GM12864 (cell line): ENCODE results near the gene ATP5ME.

Experiments used
- DNase-seq: peaks from one replicate; pipeline ENCODE4 v3.0.0-alpha.2; 2011; ENCODE audit warnings: low read depth
- H3K4me3 ChIP-seq: 2 replicates; pipeline ENCODE4 v1.5.1; 2011; ENCODE audit warnings: mild to moderate bottlenecking, low read depth, low read length, control low read depth
- TF ChIP-seq, protein P1 (sequence below): IDR thresholded peaks from 2 replicates; pipeline ENCODE4 v1.5.1; 2011; ENCODE audit warnings: low read depth, mild to moderate bottlenecking, moderate library complexity, low read length, control low read depth, inconsistent platforms; ENCODE audit errors: missing control alignments

The ATP5ME gene

DNA sequence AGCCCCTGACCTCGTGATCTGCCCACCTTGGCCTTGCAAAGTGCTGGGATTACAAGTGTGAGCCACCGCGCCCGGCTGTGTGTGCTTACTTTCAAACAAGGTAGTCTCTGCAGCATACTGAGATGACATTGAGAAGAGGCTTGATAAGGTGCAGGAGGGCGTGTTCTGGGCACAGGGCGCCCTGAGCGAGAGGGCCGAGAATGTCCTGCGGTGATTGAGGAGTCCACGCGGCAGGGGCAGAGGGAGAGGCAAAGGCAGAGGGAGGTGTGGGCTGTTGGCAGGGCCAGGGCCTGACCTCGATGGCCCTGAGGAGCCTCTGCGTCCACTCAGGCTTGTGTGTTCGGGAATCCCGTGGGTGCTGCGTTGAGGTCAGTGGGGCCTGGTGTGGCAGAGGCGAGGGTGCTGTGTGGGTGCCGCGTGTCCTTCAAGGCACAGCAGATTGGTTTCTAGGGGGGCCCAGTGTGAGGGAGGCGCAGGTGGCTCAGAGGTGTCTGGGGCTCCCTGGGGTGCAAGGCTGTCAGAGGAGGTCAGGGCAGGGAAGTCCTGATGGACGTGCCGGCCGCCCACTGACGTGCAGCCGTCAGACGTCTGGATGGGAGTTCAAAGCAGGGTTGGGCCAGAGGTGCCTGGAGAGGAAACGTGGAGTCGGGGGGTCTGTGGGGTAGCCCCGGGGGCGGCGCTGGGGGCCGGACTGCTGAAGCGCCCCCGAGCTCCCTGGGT is 43.7 kb upstream of the ATP5ME start:
- no peak for DNase-seq
- TF ChIP-seq, protein P1, sequence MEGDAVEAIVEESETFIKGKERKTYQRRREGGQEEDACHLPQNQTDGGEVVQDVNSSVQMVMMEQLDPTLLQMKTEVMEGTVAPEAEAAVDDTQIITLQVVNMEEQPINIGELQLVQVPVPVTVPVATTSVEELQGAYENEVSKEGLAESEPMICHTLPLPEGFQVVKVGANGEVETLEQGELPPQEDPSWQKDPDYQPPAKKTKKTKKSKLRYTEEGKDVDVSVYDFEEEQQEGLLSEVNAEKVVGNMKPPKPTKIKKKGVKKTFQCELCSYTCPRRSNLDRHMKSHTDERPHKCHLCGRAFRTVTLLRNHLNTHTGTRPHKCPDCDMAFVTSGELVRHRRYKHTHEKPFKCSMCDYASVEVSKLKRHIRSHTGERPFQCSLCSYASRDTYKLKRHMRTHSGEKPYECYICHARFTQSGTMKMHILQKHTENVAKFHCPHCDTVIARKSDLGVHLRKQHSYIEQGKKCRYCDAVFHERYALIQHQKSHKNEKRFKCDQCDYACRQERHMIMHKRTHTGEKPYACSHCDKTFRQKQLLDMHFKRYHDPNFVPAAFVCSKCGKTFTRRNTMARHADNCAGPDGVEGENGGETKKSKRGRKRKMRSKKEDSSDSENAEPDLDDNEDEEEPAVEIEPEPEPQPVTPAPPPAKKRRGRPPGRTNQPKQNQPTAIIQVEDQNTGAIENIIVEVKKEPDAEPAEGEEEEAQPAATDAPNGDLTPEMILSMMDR, result no peak
- no peak overlapping the region for H3K4me3 ChIP-seq

DNA sequence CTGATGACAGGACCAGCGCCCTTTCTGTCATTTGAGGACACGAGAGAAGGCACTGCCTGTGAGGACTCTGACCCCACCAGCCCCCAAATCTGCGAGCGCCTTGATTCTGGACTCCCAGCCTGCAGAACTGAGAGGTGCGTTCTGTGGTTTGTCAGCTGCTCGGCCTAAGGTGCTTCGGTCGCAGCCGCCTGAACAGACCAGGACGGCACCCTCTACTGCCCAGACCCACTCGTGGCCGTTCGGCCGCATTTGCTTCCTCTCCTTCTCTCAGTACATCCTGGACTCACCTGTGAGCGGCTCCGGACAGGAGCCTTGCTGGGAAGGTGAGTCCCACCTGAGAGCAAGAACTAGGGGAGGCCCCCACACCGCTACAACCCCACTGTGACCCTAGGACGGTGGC is 40.0 kb upstream of the ATP5ME start:
- TF ChIP-seq, protein P1, result no peak
- no peak overlapping the region for H3K4me3 ChIP-seq
- no peak for DNase-seq

DNA sequence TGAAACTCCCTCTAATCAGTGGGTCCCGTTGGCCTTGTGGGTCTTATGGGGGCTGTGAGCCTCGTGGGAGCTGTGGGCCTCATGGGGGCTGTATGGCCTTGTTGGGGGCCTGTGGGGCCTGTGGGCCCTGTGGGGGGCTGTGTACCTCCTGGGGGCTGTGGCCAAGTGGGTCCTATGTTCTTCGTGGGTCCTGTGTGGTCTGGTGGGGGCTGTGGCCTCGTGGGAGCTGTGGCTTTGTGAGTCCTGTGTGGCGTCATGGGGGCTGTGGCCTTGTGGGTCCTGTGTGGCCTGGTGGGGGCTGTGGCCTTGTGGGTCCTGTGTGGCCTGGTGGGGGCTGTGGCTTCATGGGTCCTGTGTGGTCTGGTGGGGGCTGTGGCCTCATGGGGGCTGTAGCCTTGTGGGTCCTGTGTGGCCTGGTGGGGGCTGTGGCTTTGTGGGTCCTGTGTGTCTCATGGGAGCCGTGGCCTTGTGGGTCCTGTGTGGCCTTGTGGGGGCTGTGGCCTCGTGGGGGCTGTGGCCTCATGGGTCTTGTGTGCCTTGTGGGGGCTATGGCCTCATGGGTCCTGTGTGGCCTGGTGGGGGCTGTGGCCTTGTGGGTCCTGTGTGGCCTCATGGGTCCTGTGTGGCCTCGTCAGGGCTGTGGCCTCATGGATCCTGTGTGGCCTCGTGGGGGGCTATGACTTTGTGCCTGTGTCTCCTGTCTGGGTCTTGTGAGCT is 39.0 kb upstream of the ATP5ME start:
- no peak for DNase-seq
- H3K4me3 ChIP-seq, result no peak overlapping the region
- TF ChIP-seq, protein P1, result no peak

DNA sequence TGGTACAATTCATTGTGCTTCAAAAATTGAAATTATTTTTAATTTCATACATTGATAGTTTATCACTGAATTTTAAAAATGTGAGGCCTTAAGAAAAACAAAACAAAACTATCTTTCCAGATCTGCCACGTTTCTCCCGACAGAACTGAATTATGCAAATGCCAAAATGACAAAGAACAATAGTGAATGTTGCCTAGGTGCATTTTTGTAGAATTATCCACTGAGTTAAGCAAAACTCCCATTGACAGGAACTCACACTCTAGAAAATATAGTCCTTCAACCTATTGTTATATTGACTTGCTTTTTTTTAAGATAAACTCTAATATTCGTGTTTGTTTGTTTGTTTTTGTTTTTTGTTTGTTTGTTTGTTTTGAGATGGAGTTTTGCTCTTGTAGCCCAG is 38.0 kb upstream of the ATP5ME start:
- TF ChIP-seq, protein P1, result no peak
- no peak for DNase-seq

DNA sequence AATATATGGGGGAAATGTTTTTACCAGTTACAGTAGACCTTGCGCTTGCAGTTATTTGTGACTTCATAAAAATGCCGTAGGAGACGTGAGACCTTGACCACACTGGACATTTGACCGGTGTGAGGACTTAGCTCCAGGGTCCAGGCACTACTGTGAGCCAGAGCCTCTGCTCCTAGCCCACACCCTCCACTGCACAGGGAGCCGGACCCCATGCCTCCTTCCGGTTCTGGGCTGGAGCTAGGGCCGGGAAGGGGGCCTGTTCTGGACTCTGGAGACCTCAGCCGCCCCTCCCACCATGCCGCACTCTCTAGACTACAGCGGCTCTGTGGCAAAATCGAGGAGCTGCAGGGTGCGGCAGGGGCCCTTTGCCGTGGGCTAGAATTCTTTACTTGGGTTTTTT is 36.8 kb upstream of the ATP5ME start:
- TF ChIP-seq, protein P1, result no peak
- no peak for DNase-seq

More for the DNA sequence above, 38.0 kb upstream of the ATP5ME start:
- H3K4me3 ChIP-seq, result no peak overlapping the region

DNA sequence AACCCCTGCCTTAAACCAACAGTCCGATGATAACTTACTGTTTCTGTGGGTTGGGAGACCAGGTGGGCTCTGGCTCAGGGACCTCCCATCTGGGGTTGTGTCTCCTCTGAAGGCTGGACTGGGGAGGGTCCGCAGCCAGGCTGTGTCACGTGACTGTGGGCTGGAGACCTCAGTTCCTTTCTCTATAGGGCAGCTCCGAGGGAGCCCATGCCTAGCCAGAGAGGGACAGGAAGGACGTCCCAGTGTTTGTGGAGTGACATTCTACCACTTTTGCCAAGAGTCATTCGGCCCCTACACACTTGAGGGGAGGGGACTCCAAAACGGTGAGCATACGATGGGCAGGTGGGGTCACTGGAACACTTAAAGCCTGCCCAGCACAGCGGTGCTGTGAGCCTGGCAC is 36.0 kb upstream of the ATP5ME start:
- H3K4me3 ChIP-seq, result no peak overlapping the region
- TF ChIP-seq, protein P1, result no peak
- DNase-seq, result no peak

More for the DNA sequence above, 36.8 kb upstream of the ATP5ME start:
- no peak overlapping the region for H3K4me3 ChIP-seq
